ENCODE measurements around the gene TMEM37.

TMEM37 gene

GRCh38 chr2:119439574-119440500, 8.2 kb downstream of the TMEM37 start:
- no peak overlapping the region for H3K4me3 ChIP-seq (ENCODE audit: low read length)
- no peak for DNase-seq (ENCODE audit: low read depth)
- TF ChIP-seq, protein P1, sequence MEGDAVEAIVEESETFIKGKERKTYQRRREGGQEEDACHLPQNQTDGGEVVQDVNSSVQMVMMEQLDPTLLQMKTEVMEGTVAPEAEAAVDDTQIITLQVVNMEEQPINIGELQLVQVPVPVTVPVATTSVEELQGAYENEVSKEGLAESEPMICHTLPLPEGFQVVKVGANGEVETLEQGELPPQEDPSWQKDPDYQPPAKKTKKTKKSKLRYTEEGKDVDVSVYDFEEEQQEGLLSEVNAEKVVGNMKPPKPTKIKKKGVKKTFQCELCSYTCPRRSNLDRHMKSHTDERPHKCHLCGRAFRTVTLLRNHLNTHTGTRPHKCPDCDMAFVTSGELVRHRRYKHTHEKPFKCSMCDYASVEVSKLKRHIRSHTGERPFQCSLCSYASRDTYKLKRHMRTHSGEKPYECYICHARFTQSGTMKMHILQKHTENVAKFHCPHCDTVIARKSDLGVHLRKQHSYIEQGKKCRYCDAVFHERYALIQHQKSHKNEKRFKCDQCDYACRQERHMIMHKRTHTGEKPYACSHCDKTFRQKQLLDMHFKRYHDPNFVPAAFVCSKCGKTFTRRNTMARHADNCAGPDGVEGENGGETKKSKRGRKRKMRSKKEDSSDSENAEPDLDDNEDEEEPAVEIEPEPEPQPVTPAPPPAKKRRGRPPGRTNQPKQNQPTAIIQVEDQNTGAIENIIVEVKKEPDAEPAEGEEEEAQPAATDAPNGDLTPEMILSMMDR (conservative IDR thresholded peaks at IDR 0.05; ENCODE audit: low read depth, low read length), result no peak

DNA sequence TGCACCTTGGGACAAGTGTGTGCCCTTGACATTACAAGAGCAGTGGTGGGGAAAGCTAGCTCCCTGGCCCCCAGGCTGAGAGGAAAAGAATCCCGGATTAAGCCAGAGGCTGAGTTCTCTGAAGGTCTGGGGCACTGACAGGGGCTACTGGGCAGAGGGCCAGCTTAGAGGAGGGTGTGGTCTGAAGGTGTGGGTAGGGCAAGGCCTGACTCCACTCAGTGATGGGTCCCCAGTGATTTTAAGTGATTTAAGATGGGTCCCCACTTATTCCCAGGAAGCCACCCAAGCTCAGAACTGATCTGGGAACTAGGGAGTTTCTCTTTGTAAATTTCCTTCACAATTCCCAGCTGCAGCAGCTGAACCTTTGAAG, 8.8 kb downstream of the TMEM37 start:
- H3K4me3 ChIP-seq (ENCODE audit: low read length), result no peak overlapping the region
- no peak for DNase-seq (ENCODE audit: low read depth)
- TF ChIP-seq, protein P1 (conservative IDR thresholded peaks at IDR 0.05; ENCODE audit: low read depth, low read length), result no peak

GRCh38 chr2:119440873-119441272, 9.2 kb downstream of the TMEM37 start:
- TF ChIP-seq, protein P1 (conservative IDR thresholded peaks at IDR 0.05; ENCODE audit: low read depth, low read length), result no peak
- H3K4me3 ChIP-seq (ENCODE audit: low read length), result no peak overlapping the region
- DNase-seq (ENCODE audit: low read depth), result no peak

DNA sequence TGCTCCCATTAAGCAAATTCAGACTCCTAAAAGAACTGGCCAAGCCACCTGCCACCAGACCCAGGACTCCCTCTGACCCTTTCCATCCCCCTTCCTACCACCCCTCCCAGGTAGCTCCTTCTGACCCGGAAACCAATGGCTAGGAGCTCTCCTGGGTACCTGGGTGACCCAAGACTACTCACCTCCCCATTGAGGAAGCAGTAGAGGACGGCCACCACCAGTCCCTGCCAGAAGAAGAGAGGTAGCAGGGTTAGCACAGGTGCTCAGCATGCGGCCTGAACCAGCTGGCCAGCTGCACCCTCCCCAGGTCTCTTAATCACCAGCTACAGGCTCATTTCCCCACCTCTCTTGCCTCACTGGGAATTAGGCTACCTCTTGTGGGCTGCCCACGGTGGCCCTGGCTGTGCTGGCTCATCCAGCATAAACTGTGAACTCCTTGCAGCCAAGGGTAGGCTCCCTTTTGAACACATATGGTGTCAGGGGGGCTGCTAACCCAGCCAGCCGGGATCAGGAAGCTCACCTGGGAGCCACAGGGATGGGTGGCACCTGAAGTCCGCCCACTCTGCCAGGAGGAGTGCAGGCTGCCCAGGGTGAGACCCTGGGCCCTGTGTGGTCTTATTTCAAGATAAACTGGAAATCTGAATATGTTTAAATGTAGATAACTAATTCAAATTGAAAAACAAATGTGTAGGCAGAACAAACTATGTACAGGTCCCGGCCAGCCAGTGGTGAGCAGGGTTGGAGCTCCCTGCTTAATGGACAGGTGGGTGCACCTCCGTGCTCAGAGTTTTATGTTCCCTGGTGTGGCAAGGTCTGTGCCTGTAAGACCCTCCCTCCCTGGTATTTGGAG, 9.9 kb downstream of the TMEM37 start:
- H3K4me3 ChIP-seq (ENCODE audit: low read length), result no peak overlapping the region
- DNase-seq (ENCODE audit: low read depth), result no peak
- TF ChIP-seq, protein P1 (conservative IDR thresholded peaks at IDR 0.05; ENCODE audit: low read depth, low read length), result no peak

- no peak for DNase-seq (ENCODE audit: low read depth)
- no peak overlapping the region for H3K4me3 ChIP-seq (ENCODE audit: low read length)
- TF ChIP-seq, protein P1 (conservative IDR thresholded peaks at IDR 0.05; ENCODE audit: low read depth, low read length), result no peak
Observed at GRCh38 chr2:119442226-119442619, 10.6 kb downstream of the TMEM37 start.

GRCh38 chr2:119442850-119443249, 11.2 kb downstream of the TMEM37 start:
- no peak overlapping the region for H3K4me3 ChIP-seq (ENCODE audit: low read length)
- TF ChIP-seq, protein P1 (conservative IDR thresholded peaks at IDR 0.05; ENCODE audit: low read depth, low read length), result no peak
- no peak for DNase-seq (ENCODE audit: low read depth)
